ENCODE results near the gene DST.
A peak's percentile ranks its signal among the peaks of the same experiment; 100 is the strongest.

DNA sequence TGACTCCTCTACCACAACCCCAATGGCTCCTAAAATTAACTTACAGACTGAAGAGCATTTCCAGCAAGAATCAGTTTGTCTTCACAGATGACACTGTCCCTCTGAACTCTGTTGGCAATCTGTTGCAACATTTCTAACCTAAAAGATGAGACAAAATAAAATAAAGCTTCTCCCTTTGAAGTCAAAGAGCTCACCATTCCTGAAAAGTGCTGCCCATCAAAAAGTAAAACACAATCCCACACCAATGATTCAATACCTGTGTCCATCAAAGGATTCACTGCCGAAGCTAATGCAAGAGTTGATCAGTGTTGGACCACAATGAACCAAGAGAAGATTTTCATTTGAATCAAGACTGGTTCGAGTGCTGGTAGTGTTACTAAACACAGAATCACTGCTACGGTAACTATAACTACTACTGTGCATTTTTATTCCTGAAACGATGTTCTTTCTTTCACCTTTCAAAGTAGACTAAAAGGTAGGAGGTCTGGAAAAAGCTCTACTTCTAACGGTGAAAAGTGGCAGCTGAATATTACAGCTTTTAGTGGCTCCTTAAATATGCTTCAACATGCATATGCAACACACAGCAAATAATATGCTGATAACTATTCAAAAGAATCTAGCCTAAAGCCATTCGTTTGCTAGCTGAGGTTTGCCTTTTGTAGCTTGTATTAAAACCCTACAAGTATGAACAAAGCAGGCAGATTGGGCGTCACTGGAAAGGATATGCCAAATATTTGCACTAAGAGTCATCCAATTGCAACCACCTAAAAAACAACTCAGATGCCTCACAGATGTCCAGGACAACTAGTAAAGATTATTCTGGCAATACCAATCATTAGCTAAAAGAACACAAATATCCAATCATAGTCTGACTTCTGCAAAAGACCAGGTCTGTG is at the start of gene DST:
- TF ChIP-seq RAD21 (IDR thresholded peaks at IDR 0.05; ENCODE audit: low read length) (no peak), RFX5 (IDR thresholded peaks at IDR 0.05; ENCODE audit: low read length) (no peak), EP300 (IDR thresholded peaks at IDR 0.05; ENCODE audit: borderline replicate concordance in 1 of 2, low read depth in 1 of 2, low read length in 1 of 2) (peak in 1 of 2 experiments; percentile 58; a peak in 1 of 4 replicates), SIN3A (IDR thresholded peaks at IDR 0.05; ENCODE audit: borderline replicate concordance, low read depth, low read length) (no peak), FOXM1 (IDR thresholded peaks at IDR 0.05; ENCODE audit: low read depth) (no peak), CHD2 (IDR thresholded peaks at IDR 0.05; ENCODE audit: low read length, partially characterized antibody) (no peak), SMC3 (IDR thresholded peaks at IDR 0.05; ENCODE audit: low read depth, low read length) (no peak), POLR2AphosphoS5 (IDR thresholded peaks at IDR 0.05; ENCODE audit: low read depth, low read length) (peak; percentile 42; the same call in 1 of the 2 replicates), YY1 (IDR thresholded peaks at IDR 0.05; ENCODE audit: low read depth) (no peak)
- TF ChIP-seq, protein P1, sequence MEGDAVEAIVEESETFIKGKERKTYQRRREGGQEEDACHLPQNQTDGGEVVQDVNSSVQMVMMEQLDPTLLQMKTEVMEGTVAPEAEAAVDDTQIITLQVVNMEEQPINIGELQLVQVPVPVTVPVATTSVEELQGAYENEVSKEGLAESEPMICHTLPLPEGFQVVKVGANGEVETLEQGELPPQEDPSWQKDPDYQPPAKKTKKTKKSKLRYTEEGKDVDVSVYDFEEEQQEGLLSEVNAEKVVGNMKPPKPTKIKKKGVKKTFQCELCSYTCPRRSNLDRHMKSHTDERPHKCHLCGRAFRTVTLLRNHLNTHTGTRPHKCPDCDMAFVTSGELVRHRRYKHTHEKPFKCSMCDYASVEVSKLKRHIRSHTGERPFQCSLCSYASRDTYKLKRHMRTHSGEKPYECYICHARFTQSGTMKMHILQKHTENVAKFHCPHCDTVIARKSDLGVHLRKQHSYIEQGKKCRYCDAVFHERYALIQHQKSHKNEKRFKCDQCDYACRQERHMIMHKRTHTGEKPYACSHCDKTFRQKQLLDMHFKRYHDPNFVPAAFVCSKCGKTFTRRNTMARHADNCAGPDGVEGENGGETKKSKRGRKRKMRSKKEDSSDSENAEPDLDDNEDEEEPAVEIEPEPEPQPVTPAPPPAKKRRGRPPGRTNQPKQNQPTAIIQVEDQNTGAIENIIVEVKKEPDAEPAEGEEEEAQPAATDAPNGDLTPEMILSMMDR (IDR thresholded peaks at IDR 0.05) = no peak
- TF ChIP-seq, protein P2, sequence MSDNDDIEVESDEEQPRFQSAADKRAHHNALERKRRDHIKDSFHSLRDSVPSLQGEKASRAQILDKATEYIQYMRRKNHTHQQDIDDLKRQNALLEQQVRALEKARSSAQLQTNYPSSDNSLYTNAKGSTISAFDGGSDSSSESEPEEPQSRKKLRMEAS (IDR thresholded peaks at IDR 0.05; ENCODE audit: low read depth) = no peak
- TF ChIP-seq, protein P3, sequence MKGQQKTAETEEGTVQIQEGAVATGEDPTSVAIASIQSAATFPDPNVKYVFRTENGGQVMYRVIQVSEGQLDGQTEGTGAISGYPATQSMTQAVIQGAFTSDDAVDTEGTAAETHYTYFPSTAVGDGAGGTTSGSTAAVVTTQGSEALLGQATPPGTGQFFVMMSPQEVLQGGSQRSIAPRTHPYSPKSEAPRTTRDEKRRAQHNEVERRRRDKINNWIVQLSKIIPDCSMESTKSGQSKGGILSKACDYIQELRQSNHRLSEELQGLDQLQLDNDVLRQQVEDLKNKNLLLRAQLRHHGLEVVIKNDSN (IDR thresholded peaks at IDR 0.05; ENCODE audit: borderline replicate concordance, low read depth) = no peak

Measured in SK-N-SH (cell line).